Calu3 (cell line): Measurements from ENCODE around the gene SMIM27. TPM values are rescaled to one million over a fixed set of nuclear protein-coding genes. Genes with fewer than 3 reads are reported as not detected.

Source experiments
- BruUV-seq: library from RNA; stranded (reverse); fragments of 400-500 nt; replicated peaks from 2 replicates; lab custom pipeline; 2021; lab: Mats Ljungman, UMichigan
- CTCF ChIA-PET: fragments of 300-600 bp; sonication (Branson Sonifier 250); formaldehyde crosslinking; loops from one replicate; lab custom pipeline; 2022; ENCODE audit warnings: antibody characterized with exemption; lab: Charles Lee
- DNase-seq: peaks from one replicate; pipeline ENCODE4 v3.0.0; 2022
- H3K27ac Mint-ChIP-seq: one replicate; pipeline ENCODE4 v1.8.0; 2022; ENCODE audit warnings: mixed read lengths; ENCODE audit not compliant: unreplicated experiment
- H3K27me3 Mint-ChIP-seq: one replicate; pipeline ENCODE4 v1.8.0; 2022; ENCODE audit warnings: mixed read lengths; ENCODE audit not compliant: unreplicated experiment
- H3K36me3 Mint-ChIP-seq: one replicate; pipeline ENCODE4 v1.8.0; 2022; ENCODE audit warnings: mild to moderate bottlenecking, moderate library complexity, mixed read lengths; ENCODE audit not compliant: insufficient read depth, unreplicated experiment
- H3K4me1 Mint-ChIP-seq: one replicate; pipeline ENCODE4 v1.8.0; 2022; ENCODE audit warnings: mild to moderate bottlenecking, low read depth, mixed read lengths; ENCODE audit not compliant: unreplicated experiment
- H3K4me3 Mint-ChIP-seq: one replicate; pipeline ENCODE4 v1.8.0; 2022; ENCODE audit warnings: mild to moderate bottlenecking, low read depth, moderate library complexity, mixed read lengths; ENCODE audit not compliant: unreplicated experiment
- H3K9me3 Mint-ChIP-seq: one replicate; pipeline ENCODE4 v1.8.0; 2022; ENCODE audit warnings: low read depth, mixed read lengths; ENCODE audit not compliant: unreplicated experiment
- intact Hi-C: fragments of 100-400 bp; cut with micrococcal nuclease; formaldehyde crosslinking; loops from one replicate; pipeline ENCODE4 v1.10.0; 2022; ENCODE audit not compliant: unreplicated experiment
- total RNA-seq: library from RNA; stranded (reverse); gene quantifications from 2 replicates; pipeline ENCODE4 v1.2.3, GENCODE V29; 2022
- TF ChIP-seq, protein P1 (sequence below): fragments of 200-600 bp; IDR thresholded peaks from one replicate; pipeline ENCODE4 v1.8.0; 2022; ENCODE audit warnings: antibody characterized with exemption; ENCODE audit not compliant: unreplicated experiment

The SMIM27 gene
- total RNA-seq, 1 experiment from 2014 or later = 4.4 TPM

DNA sequence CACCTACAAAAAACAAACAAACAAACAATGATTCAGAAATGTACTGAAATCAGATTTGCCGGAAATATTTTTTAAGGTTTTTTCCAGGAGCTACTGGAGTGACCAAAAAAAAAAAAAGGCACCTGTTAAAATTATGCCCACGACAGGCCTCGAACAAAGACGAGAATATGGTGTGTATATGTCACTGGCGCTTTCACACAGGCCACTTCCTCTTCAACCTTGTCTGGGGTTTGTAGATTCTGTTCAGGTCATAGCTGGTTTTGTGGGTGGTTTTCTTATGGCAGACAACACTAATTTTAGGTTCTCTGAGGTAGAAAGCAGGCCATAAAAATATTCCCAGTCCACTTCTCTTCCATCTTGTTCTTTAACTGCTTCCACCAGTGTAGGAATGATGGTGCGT is 13.8 kb downstream of the SMIM27 start:
- TF ChIP-seq, protein P1, sequence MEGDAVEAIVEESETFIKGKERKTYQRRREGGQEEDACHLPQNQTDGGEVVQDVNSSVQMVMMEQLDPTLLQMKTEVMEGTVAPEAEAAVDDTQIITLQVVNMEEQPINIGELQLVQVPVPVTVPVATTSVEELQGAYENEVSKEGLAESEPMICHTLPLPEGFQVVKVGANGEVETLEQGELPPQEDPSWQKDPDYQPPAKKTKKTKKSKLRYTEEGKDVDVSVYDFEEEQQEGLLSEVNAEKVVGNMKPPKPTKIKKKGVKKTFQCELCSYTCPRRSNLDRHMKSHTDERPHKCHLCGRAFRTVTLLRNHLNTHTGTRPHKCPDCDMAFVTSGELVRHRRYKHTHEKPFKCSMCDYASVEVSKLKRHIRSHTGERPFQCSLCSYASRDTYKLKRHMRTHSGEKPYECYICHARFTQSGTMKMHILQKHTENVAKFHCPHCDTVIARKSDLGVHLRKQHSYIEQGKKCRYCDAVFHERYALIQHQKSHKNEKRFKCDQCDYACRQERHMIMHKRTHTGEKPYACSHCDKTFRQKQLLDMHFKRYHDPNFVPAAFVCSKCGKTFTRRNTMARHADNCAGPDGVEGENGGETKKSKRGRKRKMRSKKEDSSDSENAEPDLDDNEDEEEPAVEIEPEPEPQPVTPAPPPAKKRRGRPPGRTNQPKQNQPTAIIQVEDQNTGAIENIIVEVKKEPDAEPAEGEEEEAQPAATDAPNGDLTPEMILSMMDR = no peak
- H3K4me3 Mint-ChIP-seq = no peak overlapping the region
- no peak for DNase-seq
- H3K27me3 Mint-ChIP-seq = no peaks in the 10 kb centered on the region
- H3K36me3 Mint-ChIP-seq = peaks cover 24% of the 10 kb centered on the region
- intact Hi-C loops = no loop called here
- no peaks in the 10 kb centered on the region for H3K4me1 Mint-ChIP-seq
- no peaks in the 10 kb centered on the region for H3K9me3 Mint-ChIP-seq
- CTCF ChIA-PET = no interaction called here
- BruUV-seq = no TSS peak
- no peak overlapping the region for H3K27ac Mint-ChIP-seq

DNA sequence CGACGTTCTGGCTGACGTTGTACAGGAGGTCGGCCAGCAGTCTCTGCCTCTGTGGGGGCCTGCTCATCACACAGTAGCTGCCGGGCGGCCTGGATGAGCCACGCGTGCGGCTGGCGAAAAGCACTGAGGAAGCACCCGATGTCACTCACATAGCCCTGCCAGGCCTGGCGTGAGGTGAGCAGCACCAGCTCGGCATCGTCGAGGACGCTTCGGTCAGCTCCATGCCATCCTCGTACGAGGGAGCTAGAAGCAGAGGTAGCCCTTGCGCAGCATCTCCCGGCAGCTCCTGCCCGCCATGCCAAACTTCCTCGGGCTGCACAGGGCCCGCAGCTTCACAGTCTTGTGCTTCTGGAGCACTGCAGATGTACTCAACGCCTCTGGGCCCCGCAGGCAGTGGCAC is 14.6 kb downstream of the SMIM27 start:
- no TSS peak for BruUV-seq
- H3K9me3 Mint-ChIP-seq = no peaks in the 10 kb centered on the region
- H3K36me3 Mint-ChIP-seq = peaks cover 24% of the 10 kb centered on the region
- no peaks in the 10 kb centered on the region for H3K27me3 Mint-ChIP-seq
- H3K4me3 Mint-ChIP-seq = no peak overlapping the region
- CTCF ChIA-PET = no interaction called here
- H3K27ac Mint-ChIP-seq = no peak overlapping the region
- no peaks in the 10 kb centered on the region for H3K4me1 Mint-ChIP-seq
- intact Hi-C loops = no loop called here
- no peak for DNase-seq
- TF ChIP-seq, protein P1 = no peak

DNA sequence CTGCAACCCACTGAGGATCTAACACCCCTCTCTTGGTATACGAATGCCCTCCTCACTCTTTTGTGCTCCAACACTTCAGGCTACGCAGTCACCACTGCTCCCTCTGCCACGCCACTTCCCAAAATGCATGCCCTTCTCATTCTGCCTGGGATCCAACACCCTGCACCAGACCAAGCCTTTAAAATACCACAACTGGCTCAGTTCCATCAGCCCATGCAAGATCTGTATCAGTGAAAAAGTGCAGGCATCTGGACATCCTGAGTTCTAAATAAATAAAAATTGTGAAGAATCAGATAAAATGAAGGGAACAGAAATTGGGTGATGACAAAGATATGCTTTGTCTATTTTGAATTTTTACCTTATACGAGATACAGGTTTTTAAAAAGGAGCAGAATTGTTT is 18.1 kb downstream of the SMIM27 start:
- Mint-ChIP-seq H3K27me3 (no peaks in the 10 kb centered on the region), H3K36me3 (peaks cover 40% of the 10 kb centered on the region), H3K9me3 (no peaks in the 10 kb centered on the region), H3K4me1 (no peaks in the 10 kb centered on the region), H3K27ac (peak overlapping the region; percentile 67), H3K4me3 (no peak overlapping the region)
- BruUV-seq = no TSS peak
- no peak for DNase-seq
- TF ChIP-seq, protein P1 = no peak
- intact Hi-C loops = no loop called here
- CTCF ChIA-PET = no interaction called here

DNA sequence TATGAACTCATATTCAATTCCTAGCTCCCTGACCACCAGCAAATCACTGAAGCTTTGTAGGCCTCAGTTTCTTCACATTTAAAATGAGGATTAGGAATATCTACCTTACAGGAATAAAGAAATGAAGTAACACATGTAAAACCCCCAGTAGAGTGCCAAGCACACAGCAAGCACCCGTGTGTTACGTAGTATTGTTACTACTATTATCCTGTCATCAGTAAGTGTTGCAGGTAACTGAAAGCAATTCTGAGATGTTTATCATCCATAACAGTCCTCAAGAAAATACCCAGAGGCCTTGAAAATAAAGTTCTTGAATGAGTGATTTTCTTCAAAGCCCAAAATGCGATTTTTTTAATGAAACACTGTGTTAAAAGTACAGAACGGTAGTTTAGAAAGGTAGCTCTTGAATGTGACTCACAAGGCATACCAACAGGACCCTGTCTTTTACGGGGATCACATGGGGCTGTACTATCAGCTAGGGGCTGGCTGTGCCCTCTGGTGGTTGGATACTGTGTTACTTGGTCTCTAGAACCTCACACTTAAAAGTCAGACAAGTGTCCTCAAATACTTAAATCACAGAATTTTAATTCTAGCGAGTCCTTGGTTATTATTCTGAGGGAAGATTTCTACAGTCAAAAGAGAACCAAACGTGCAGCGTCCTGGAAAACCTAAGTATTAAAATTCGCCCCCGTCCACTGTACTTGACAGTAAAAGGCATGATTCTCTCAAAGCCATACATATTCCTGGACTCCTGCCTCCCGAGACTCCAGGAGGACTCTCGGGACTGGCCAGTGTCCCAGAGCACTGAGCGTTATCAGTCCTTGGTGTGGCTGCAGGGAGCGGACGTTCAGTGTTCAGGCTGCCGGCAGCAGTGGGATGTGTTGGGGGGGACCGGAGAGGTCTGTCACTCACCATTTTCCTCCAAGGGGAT is 20.1 kb downstream of the SMIM27 start:
- no peaks in the 10 kb centered on the region for H3K27me3 Mint-ChIP-seq
- BruUV-seq = TSS peak; percentile 73
- H3K27ac Mint-ChIP-seq = peak overlapping the region; percentile 90
- H3K9me3 Mint-ChIP-seq = no peaks in the 10 kb centered on the region
- intact Hi-C loops = loop anchor here (1.0 to 2.0 kb wide), 3 partner anchors 19 to 193 kb away; partner anchors contain the start of genes RIGI, SMIM27 and TOPORS
- TF ChIP-seq, protein P1 = no peak
- peak; percentile 57 for DNase-seq
- H3K4me3 Mint-ChIP-seq = peak overlapping the region; percentile 95
- H3K36me3 Mint-ChIP-seq = peaks cover 29% of the 10 kb centered on the region
- no peaks in the 10 kb centered on the region for H3K4me1 Mint-ChIP-seq
- CTCF ChIA-PET = interaction anchor here (0.6 to 1.4 kb wide), 8 partner anchors 20 to 193 kb away, joined by 3 to 30 read pairs (median 4); partner anchors contain the start of genes ACO1, SMIM27 and TOPORS
